ENCODE results near the gene GNG2.

DNA sequence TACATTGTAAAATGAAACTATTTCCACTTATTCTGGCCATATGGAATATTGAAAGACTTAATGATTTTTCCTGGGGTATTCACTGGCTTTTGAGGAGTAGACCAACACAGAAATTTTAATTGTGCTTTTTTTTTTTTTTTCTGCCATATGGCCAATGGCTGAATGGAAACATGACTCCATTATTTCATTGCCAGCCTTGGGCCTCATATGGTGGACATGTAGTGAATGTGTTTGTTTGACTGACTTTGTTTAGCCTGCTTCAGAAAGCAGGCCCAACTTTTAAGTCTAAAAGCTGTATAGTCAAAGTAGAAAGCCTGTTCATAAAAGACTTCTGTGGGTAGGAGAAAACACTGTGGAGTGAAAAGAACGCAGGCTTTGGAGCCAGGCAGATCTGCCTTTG, 2.4 kb downstream of the GNG2 start:
- TF ChIP-seq POLR2A (IDR thresholded peaks at IDR 0.05) (no peak), CTCF (IDR thresholded peaks at IDR 0.05) (no peak)
